Measurements from ENCODE around the gene CXCR1.
"Not testable (repeated sequence)": the region's sequence is repeated elsewhere in the genome, so short reads cannot be mapped to it uniquely, and the experiment has no call there.

The CXCR1 gene

GRCh38 chr2:218155953-218156479, 10.7 kb downstream of the CXCR1 start:
- DNase-seq, result no peak

- no peak for DNase-seq
Observed at GRCh38 chr2:218152777-218153176, 14.0 kb downstream of the CXCR1 start.

GRCh38 chr2:218152172-218152571, 14.6 kb downstream of the CXCR1 start:
- no peak for DNase-seq

GRCh38 chr2:218149848-218150440, 16.8 kb downstream of the CXCR1 start:
- no peak for DNase-seq

GRCh38 chr2:218149098-218149497, 17.7 kb downstream of the CXCR1 start:
- DNase-seq, result no peak

GRCh38 chr2:218146056-218146455, 20.7 kb downstream of the CXCR1 start:
- no peak for DNase-seq

- no peak for DNase-seq
Observed at GRCh38 chr2:218145124-218145523, 21.6 kb downstream of the CXCR1 start.

- DNase-seq, result no peak
Observed at GRCh38 chr2:218138047-218138446, 28.7 kb downstream of the CXCR1 start.

- no peak for DNase-seq
Observed at GRCh38 chr2:218137514-218137913, 29.2 kb downstream of the CXCR1 start.

- no peak for DNase-seq
Observed at GRCh38 chr2:218130822-218131221, 35.9 kb downstream of the CXCR1 start.

- DNase-seq, result no peak
Observed at GRCh38 chr2:218130377-218130776, 36.4 kb downstream of the CXCR1 start.

- no peak for DNase-seq
Observed at GRCh38 chr2:218129458-218130135, 37.2 kb downstream of the CXCR1 start.

GRCh38 chr2:218128781-218129457, 37.8 kb downstream of the CXCR1 start:
- no peak for DNase-seq

- DNase-seq, result no peak
Observed at GRCh38 chr2:218127929-218128455, 38.8 kb downstream of the CXCR1 start.

- no peak for DNase-seq
Observed at GRCh38 chr2:218125626-218126080, 41.1 kb downstream of the CXCR1 start, which contains the start of gene CXCR2. Gene CXCR2, plus strand, starts transcription at chr2:218126028. Its CDS starts 8,774 bp downstream, at chr2:218134802.

GRCh38 chr2:218125095-218125494, 41.7 kb downstream of the CXCR1 start:
- DNase-seq, result no peak

GRCh38 chr2:218123986-218124385, 42.8 kb downstream of the CXCR1 start:
- no peak for DNase-seq

GRCh38 chr2:218122286-218122685, 44.5 kb downstream of the CXCR1 start:
- not testable (repeated sequence) for DNase-seq

- DNase-seq, result not testable (repeated sequence)
Observed at GRCh38 chr2:218121789-218122188, 45.0 kb downstream of the CXCR1 start.
